ENCODE measurements around the gene PSME3.
"Not testable (repeated sequence)": the region's sequence is repeated elsewhere in the genome, so short reads cannot be mapped to it uniquely, and the experiment has no call there.

The PSME3 gene

GRCh38 chr17:42851371-42852240 lies 18.4 kb downstream of the PSME3 start:
- not testable (repeated sequence) for DNase-seq

GRCh38 chr17:42852351-42852750 lies 19.2 kb downstream of the PSME3 start:
- no peak for DNase-seq

- DNase-seq, result no peak
Measured at GRCh38 chr17:42853004-42853403, 19.8 kb downstream of the PSME3 start.

- no peak for DNase-seq
Measured at GRCh38 chr17:42853597-42853967, 20.4 kb downstream of the PSME3 start.

- no peak for DNase-seq
Measured at GRCh38 chr17:42853968-42854790, 21.0 kb downstream of the PSME3 start.

GRCh38 chr17:42855048-42855596 lies 21.9 kb downstream of the PSME3 start:
- no peak for DNase-seq

GRCh38 chr17:42856093-42856492 lies 22.9 kb downstream of the PSME3 start:
- DNase-seq, result not testable (repeated sequence)

- DNase-seq, result not testable (repeated sequence)
Measured at GRCh38 chr17:42856516-42856915, 23.3 kb downstream of the PSME3 start.

- DNase-seq, result no peak
Measured at GRCh38 chr17:42857389-42857788, 24.2 kb downstream of the PSME3 start.

GRCh38 chr17:42865638-42866094 lies 32.5 kb downstream of the PSME3 start:
- no peak for DNase-seq

- no peak for DNase-seq
Measured at GRCh38 chr17:42866216-42866615, 33.0 kb downstream of the PSME3 start.

- no peak for DNase-seq
Measured at GRCh38 chr17:42866631-42867575, 33.7 kb downstream of the PSME3 start.

- DNase-seq, result not testable (repeated sequence)
Measured at GRCh38 chr17:42867694-42868261, 34.6 kb downstream of the PSME3 start.

- DNase-seq, result no peak
Measured at GRCh38 chr17:42868338-42868737, 35.1 kb downstream of the PSME3 start.

GRCh38 chr17:42871647-42872046 lies 38.5 kb downstream of the PSME3 start:
- no peak for DNase-seq

- no peak for DNase-seq
Measured at GRCh38 chr17:42872251-42872965, 39.2 kb downstream of the PSME3 start.

GRCh38 chr17:42873315-42873714 lies 40.1 kb downstream of the PSME3 start:
- no peak for DNase-seq

GRCh38 chr17:42873932-42874695 lies 40.9 kb downstream of the PSME3 start:
- not testable (repeated sequence) for DNase-seq

- DNase-seq, result no peak
Measured at GRCh38 chr17:42877037-42877436, 43.8 kb downstream of the PSME3 start.

- no peak for DNase-seq
Measured at GRCh38 chr17:42878123-42878880, 45.1 kb downstream of the PSME3 start.

Data from hematopoietic multipotent progenitor cell treated with erythropoietin and hydrocortisone succinate and interleukin-3 and kit ligand, for 8 days (in vitro differentiated cells).